Vagina (tissue), 2 donors: Measurements from ENCODE around the gene STMND1. TPM values are rescaled to one million over a fixed set of nuclear protein-coding genes. Genes with fewer than 3 reads are reported as not detected.

ENCODE experiments used
- DNase-seq, 2 donors: peaks; one replicate each; pipeline ENCODE4 v3.0.0-alpha.2; 2017; ENCODE audit errors: extremely low spot score in 2 of 2
- H3K27ac ChIP-seq: fragments of 200-600 bp; sonication (generic); one replicate; pipeline ENCODE4 v1.5.1; 2019
- H3K27me3 ChIP-seq: fragments of 200-600 bp; sonication (generic); one replicate; pipeline ENCODE4 v1.5.1; 2019
- H3K36me3 ChIP-seq, 2 donors: fragments of 200-600 bp; sonication (generic); one replicate each; pipeline ENCODE4 v1.5.1; 2017 to 2019
- H3K4me1 ChIP-seq: fragments of 200-600 bp; sonication (generic); one replicate; pipeline ENCODE4 v1.5.1; 2019
- H3K4me3 ChIP-seq, 2 donors: fragments of 200-600 bp; sonication (generic); 1 replicate in 1 of 2; 2 replicates in 1 of 2; pipeline ENCODE4 v1.5.1; 2016 to 2019
- H3K9me3 ChIP-seq: fragments of 200-600 bp; sonication (generic); one replicate; pipeline ENCODE4 v1.5.1; 2019
- POLR2A ChIP-seq, 2 donors: fragments of 450-650 bp; IDR thresholded peaks; one replicate each; pipeline ENCODE4 v1.6.1; 2017; ENCODE audit warnings: antibody characterized with exemption in 2 of 2, mild to moderate bottlenecking in 2 of 2, moderate library complexity in 2 of 2
- POLR2AphosphoS5 ChIP-seq, 2 donors: sonication (generic); formaldehyde crosslinking; IDR thresholded peaks; one replicate each; pipeline ENCODE4 v1.9.0; 2017; ENCODE audit warnings: antibody characterized with exemption in 2 of 2, mild to moderate bottlenecking in 2 of 2, low read depth in 1 of 2; ENCODE audit not compliant: insufficient read depth in 1 of 2
- intact Hi-C: fragments of 100-400 bp; cut with DNase I; formaldehyde crosslinking; loops from one replicate; pipeline ENCODE4 v1.15.1; 2023
- total RNA-seq: library from RNA; depleted of rRNA; stranded (reverse); fragments of >200 nt; gene quantifications from one replicate; pipeline ENCODE4 v1.2.3, GENCODE V29; 2016
- TF ChIP-seq, protein P1 (sequence below), 3 experiments: fragments of 450-650 bp in 2 of 3; fragments of 200-600 bp in 1 of 3; sonication (generic) in 1 of 3; IDR thresholded peaks; one replicate each; pipeline ENCODE4 v1.5.1; 2017 to 2019; ENCODE audit warnings: antibody characterized with exemption in 3 of 3, mild to moderate bottlenecking in 2 of 3, moderate library complexity in 2 of 3

The STMND1 gene
- total RNA-seq, 1 donor from 2014 or later: not detected

- no peak for DNase-seq
- H3K4me1 ChIP-seq: no peaks in the 10 kb centered on the region
- H3K27ac ChIP-seq: no peak overlapping the region
- H3K9me3 ChIP-seq: peaks cover 5% of the 10 kb centered on the region
- intact Hi-C loops: no loop called here
- no peak overlapping the region for H3K4me3 ChIP-seq
- no peak for TF ChIP-seq POLR2AphosphoS5 (IDR thresholded peaks at IDR 0.05; ENCODE audit: insufficient read depth in 1 of 2, low read depth in 1 of 2)
- TF ChIP-seq POLR2A (IDR thresholded peaks at IDR 0.05): no peak
- TF ChIP-seq, protein P1, sequence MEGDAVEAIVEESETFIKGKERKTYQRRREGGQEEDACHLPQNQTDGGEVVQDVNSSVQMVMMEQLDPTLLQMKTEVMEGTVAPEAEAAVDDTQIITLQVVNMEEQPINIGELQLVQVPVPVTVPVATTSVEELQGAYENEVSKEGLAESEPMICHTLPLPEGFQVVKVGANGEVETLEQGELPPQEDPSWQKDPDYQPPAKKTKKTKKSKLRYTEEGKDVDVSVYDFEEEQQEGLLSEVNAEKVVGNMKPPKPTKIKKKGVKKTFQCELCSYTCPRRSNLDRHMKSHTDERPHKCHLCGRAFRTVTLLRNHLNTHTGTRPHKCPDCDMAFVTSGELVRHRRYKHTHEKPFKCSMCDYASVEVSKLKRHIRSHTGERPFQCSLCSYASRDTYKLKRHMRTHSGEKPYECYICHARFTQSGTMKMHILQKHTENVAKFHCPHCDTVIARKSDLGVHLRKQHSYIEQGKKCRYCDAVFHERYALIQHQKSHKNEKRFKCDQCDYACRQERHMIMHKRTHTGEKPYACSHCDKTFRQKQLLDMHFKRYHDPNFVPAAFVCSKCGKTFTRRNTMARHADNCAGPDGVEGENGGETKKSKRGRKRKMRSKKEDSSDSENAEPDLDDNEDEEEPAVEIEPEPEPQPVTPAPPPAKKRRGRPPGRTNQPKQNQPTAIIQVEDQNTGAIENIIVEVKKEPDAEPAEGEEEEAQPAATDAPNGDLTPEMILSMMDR (IDR thresholded peaks at IDR 0.05): no peak
- no peaks in the 10 kb centered on the region for H3K27me3 ChIP-seq
- H3K36me3 ChIP-seq: no peaks in the 10 kb centered on the region
Observed at GRCh38 chr6:17132967-17133366, 31.1 kb downstream of the STMND1 start.

DNA sequence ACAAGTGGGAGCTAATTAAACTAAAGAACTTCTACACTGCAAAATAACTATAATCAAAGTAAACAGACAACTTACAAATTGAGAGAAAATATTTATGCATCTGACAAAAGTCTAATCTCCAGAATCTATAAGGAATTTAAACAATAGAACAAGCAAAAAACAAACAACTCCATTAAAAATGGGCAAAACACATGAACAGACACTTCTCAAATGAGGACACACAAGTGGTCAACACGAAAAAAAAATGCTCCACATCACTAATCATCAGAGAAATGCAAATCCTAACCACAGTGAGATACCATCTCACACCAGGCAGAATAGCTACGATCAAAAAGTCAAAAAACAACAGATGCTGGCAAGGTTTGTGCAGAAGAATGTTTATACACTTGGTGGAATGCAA lies 36.2 kb downstream of the STMND1 start:
- no peak for TF ChIP-seq POLR2A (IDR thresholded peaks at IDR 0.05)
- TF ChIP-seq, protein P1 (IDR thresholded peaks at IDR 0.05): no peak
- no peak for TF ChIP-seq POLR2AphosphoS5 (IDR thresholded peaks at IDR 0.05; ENCODE audit: insufficient read depth in 1 of 2, low read depth in 1 of 2)
- H3K27ac ChIP-seq: no peak overlapping the region
- peaks cover 5% of the 10 kb centered on the region for H3K9me3 ChIP-seq
- no peaks in the 10 kb centered on the region for H3K36me3 ChIP-seq
- H3K4me3 ChIP-seq: no peak overlapping the region
- DNase-seq: no peak
- no peaks in the 10 kb centered on the region for H3K4me1 ChIP-seq
- intact Hi-C loops: no loop called here
- no peaks in the 10 kb centered on the region for H3K27me3 ChIP-seq

DNA sequence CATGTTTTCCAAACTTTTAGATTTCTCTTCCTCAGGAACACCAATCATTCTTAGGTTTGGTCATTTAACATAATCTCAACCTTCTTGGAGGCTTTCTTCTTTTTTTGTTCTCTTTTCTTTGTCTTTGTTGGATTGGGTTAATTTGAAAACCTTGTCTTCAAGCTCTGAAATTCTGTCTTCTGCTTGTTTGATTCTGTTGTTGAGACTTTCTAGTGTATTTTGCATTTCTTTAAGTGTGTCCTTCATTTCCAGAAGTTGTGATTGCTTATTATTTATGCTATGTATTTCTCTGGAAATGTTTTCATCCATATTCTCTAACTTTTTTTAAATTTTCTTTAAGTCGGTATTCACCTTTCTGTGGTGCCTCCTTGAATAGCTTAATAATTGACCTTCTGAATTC lies 42.2 kb downstream of the STMND1 start:
- H3K9me3 ChIP-seq: no peaks in the 10 kb centered on the region
- H3K4me3 ChIP-seq: no peak overlapping the region
- TF ChIP-seq, protein P1 (IDR thresholded peaks at IDR 0.05): no peak
- DNase-seq: no peak
- H3K4me1 ChIP-seq: no peaks in the 10 kb centered on the region
- no peaks in the 10 kb centered on the region for H3K27me3 ChIP-seq
- H3K36me3 ChIP-seq: no peaks in the 10 kb centered on the region
- H3K27ac ChIP-seq: no peak overlapping the region
- intact Hi-C loops: no loop called here

- no peaks in the 10 kb centered on the region for H3K4me1 ChIP-seq
- no peaks in the 10 kb centered on the region for H3K27me3 ChIP-seq
- intact Hi-C loops: no loop called here
- no peak for DNase-seq
- H3K27ac ChIP-seq: no peak overlapping the region
- H3K9me3 ChIP-seq: no peaks in the 10 kb centered on the region
- H3K4me3 ChIP-seq: no peak overlapping the region
- TF ChIP-seq, protein P1 (IDR thresholded peaks at IDR 0.05): no peak
- TF ChIP-seq POLR2A (IDR thresholded peaks at IDR 0.05): no peak
- no peak for TF ChIP-seq POLR2AphosphoS5 (IDR thresholded peaks at IDR 0.05; ENCODE audit: insufficient read depth in 1 of 2, low read depth in 1 of 2)
- H3K36me3 ChIP-seq: no peaks in the 10 kb centered on the region
Observed at GRCh38 chr6:17149571-17149970, 47.7 kb downstream of the STMND1 start.

DNA sequence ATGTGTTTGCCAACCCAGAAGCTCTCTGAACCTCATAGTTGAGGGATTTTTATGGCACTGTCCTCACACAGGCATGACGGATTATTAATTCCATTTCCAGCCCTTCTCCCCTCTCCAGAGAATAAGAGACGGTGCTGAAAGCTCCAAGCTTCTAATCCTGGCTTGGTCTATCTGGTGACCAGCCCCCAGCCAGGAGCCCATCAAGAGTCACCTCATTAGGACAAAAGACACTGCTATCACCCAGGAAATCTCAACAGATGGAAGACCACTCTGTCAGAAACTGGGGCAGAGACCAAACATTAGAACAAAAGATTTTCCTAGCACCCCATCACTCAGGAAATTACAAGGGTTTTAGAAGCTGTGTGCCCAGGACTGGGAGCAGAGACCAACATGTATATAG lies 48.2 kb downstream of the STMND1 start:
- Histone ChIP-seq H3K36me3 (no peaks in the 10 kb centered on the region), H3K27ac (no peak overlapping the region), H3K4me3 (no peak overlapping the region), H3K9me3 (no peaks in the 10 kb centered on the region), H3K27me3 (no peaks in the 10 kb centered on the region), H3K4me1 (no peaks in the 10 kb centered on the region)
- no peak for DNase-seq
- TF ChIP-seq POLR2AphosphoS5 (IDR thresholded peaks at IDR 0.05; ENCODE audit: insufficient read depth in 1 of 2, low read depth in 1 of 2) (no peak), POLR2A (IDR thresholded peaks at IDR 0.05) (no peak)
- TF ChIP-seq, protein P1 (IDR thresholded peaks at IDR 0.05): no peak
- intact Hi-C loops: loop anchor here (10.0 kb wide), 1 partner anchor 655 kb away; no protein-coding TSS in a partner anchor
